PC-3 (cell line): ENCODE results near the gene NPHP3.

Source experiments
- EZH2 ChIP-seq: fragments of 300-600 bp; sonication (generic); IDR thresholded peaks from one replicate; pipeline ENCODE4 v1.6.1; 2017; ENCODE audit warnings: antibody characterized with exemption, mild to moderate bottlenecking, low read length; ENCODE audit not compliant: unreplicated experiment
- EZH2phosphoT487 ChIP-seq: fragments of 300-600 bp; sonication (generic); IDR thresholded peaks from 2 replicates; pipeline ENCODE4 v1.6.1; 2018; ENCODE audit warnings: mild to moderate bottlenecking, antibody characterized with exemption, low read length, borderline replicate concordance
- TF ChIP-seq, protein P1 (sequence below): fragments of 300-600 bp; sonication (generic); conservative IDR thresholded peaks from 2 replicates; pipeline ENCODE4 v1.5.1; 2017; ENCODE audit warnings: antibody characterized with exemption, low read depth, mild to moderate bottlenecking, low read length

DNA sequence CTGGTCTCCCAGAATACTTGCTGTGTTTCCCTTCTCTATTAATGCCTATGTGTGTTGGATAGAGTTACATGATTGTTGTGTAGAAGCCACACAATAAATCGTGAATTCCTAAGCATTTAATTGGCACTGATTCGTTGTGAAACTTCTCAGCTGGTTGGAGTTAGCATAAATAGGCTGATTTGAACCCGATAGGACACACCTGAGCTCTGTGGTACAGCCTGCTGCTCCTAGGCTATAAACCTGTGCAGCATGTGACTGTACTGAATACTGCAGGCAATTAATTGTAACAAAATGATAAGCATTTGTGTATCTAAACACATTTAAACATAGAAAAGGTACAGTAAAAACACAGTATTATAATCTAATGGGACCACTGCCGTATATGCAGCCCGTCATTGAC, 67.5 kb downstream of the NPHP3 start:
- TF ChIP-seq, protein P1, sequence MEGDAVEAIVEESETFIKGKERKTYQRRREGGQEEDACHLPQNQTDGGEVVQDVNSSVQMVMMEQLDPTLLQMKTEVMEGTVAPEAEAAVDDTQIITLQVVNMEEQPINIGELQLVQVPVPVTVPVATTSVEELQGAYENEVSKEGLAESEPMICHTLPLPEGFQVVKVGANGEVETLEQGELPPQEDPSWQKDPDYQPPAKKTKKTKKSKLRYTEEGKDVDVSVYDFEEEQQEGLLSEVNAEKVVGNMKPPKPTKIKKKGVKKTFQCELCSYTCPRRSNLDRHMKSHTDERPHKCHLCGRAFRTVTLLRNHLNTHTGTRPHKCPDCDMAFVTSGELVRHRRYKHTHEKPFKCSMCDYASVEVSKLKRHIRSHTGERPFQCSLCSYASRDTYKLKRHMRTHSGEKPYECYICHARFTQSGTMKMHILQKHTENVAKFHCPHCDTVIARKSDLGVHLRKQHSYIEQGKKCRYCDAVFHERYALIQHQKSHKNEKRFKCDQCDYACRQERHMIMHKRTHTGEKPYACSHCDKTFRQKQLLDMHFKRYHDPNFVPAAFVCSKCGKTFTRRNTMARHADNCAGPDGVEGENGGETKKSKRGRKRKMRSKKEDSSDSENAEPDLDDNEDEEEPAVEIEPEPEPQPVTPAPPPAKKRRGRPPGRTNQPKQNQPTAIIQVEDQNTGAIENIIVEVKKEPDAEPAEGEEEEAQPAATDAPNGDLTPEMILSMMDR = no peak
- TF ChIP-seq EZH2 (no peak), EZH2phosphoT487 (no peak)
